Fibroblast of mammary gland (primary cell): ENCODE measurements around the gene RBM8A.
A peak's percentile ranks its signal among the peaks of the same experiment; 100 is the strongest.

Source experiments
- DNase-seq: peaks from one replicate; pipeline ENCODE4 v3.0.0-alpha.2; 2010; ENCODE audit warnings: low read depth
- H3K4me3 ChIP-seq: 2 replicates; pipeline ENCODE4 v1.5.1; 2011; ENCODE audit warnings: low read depth, mild to moderate bottlenecking, low read length, moderate library complexity; ENCODE audit not compliant: control insufficient read depth
- CTCF ChIP-seq: conservative IDR thresholded peaks from 2 replicates; pipeline ENCODE4 v1.5.1; 2011; ENCODE audit warnings: low read depth, low read length, inconsistent platforms; ENCODE audit not compliant: control insufficient read depth, insufficient read depth

Gene RBM8A

GRCh38 chr1:145964328-145965118, 37.2 kb upstream of the RBM8A start, which contains the start of the genes ANKRD34A and POLR3GL:
Gene ANKRD34A, minus strand, starts transcription at chr1:145964575. Its CDS starts 2,816 bp downstream, at chr1:145961759.
Gene POLR3GL, plus strand, starts transcription at chr1:145964690. Its CDS starts 10,176 bp downstream, at chr1:145974866.
- H3K4me3 ChIP-seq = peak within 1 kb of the TSS; percentile 90
- peak; percentile 91 for DNase-seq
- TF ChIP-seq CTCF = no peak

GRCh38 chr1:145963265-145964019, 36.2 kb upstream of the RBM8A start:
- DNase-seq = peak; percentile 65
- peak overlapping the region; percentile 90 for H3K4me3 ChIP-seq
- TF ChIP-seq CTCF = no peak

GRCh38 chr1:145962157-145963102, 35.1 kb upstream of the RBM8A start:
- peak overlapping the region; percentile 85 for H3K4me3 ChIP-seq
- DNase-seq = no peak
- TF ChIP-seq CTCF = no peak

- no peak for TF ChIP-seq CTCF
- H3K4me3 ChIP-seq = peak overlapping the region; percentile 85
- no peak for DNase-seq
These were observed 34.3 kb upstream of the RBM8A start for GRCh38 chr1:145961425-145962156.

- no peak for DNase-seq
- peak overlapping the region; percentile 85 for H3K4me3 ChIP-seq
- TF ChIP-seq CTCF = no peak
These were observed 33.8 kb upstream of the RBM8A start for GRCh38 chr1:145961109-145961424.

- TF ChIP-seq CTCF = no peak
- H3K4me3 ChIP-seq = peak overlapping the region; percentile 85
- peak; percentile 66 for DNase-seq
These were observed 33.3 kb upstream of the RBM8A start for GRCh38 chr1:145960468-145961108.
